Parathyroid adenoma (tissue), 2 donors: Measurements from ENCODE around the gene VSIG10L2.

Experiments used
- H2AFZ ChIP-seq: fragments of 300-600 bp; sonication (generic); one replicate; pipeline ENCODE4 v1.7.0; 2017; ENCODE audit warnings: antibody characterized with exemption, mild to moderate bottlenecking
- H3K27ac ChIP-seq: fragments of 300-600 bp; sonication (generic); one replicate; pipeline ENCODE4 v1.7.0; 2017
- H3K27me3 ChIP-seq: fragments of 300-600 bp; sonication (generic); one replicate; pipeline ENCODE4 v1.7.0; 2017; ENCODE audit warnings: low read length; ENCODE audit not compliant: control insufficient read depth, insufficient read depth
- H3K36me3 ChIP-seq: fragments of 300-600 bp; sonication (generic); one replicate; pipeline ENCODE4 v1.7.0; 2017; ENCODE audit warnings: low read length; ENCODE audit not compliant: control insufficient read depth, insufficient read depth
- H3K4me1 ChIP-seq: fragments of 300-600 bp; sonication (generic); one replicate; pipeline ENCODE4 v1.7.0; 2017; ENCODE audit warnings: control low read depth
- H3K4me2 ChIP-seq: fragments of 300-600 bp; sonication (generic); one replicate; pipeline ENCODE4 v1.7.0; 2017; ENCODE audit warnings: low read length
- H3K4me3 ChIP-seq: fragments of 300-600 bp; sonication (generic); one replicate; pipeline ENCODE4 v1.7.0; 2017; ENCODE audit warnings: low read depth, low read length
- H3K79me2 ChIP-seq: fragments of 300-600 bp; sonication (generic); one replicate; pipeline ENCODE4 v1.7.0; 2017; ENCODE audit warnings: control low read depth
- H3K9ac ChIP-seq: fragments of 300-600 bp; sonication (generic); one replicate; pipeline ENCODE4 v1.7.0; 2017; ENCODE audit warnings: mild to moderate bottlenecking
- H3K9me3 ChIP-seq: fragments of 300-600 bp; sonication (generic); one replicate; pipeline ENCODE4 v1.7.0; 2017; ENCODE audit warnings: low read length; ENCODE audit not compliant: control insufficient read depth
- CTCF ChIP-seq: fragments of 300-600 bp; sonication (generic); IDR thresholded peaks from one replicate; pipeline ENCODE4 v1.7.0; 2017; ENCODE audit warnings: antibody characterized with exemption, mild to moderate bottlenecking
- donor health status: primary hyperparathyroidism.

VSIG10L2 gene

GRCh38 chr11:125934473-125934872 is 11.4 kb upstream of the VSIG10L2 start:
- Histone ChIP-seq H3K36me3 (no peaks in the 10 kb centered on the region), H3K27ac (no peak overlapping the region), H3K4me3 (no peak overlapping the region), H3K9ac (no peak overlapping the region), H2AFZ (no peak overlapping the region), H3K4me2 (no peak overlapping the region), H3K4me1 (no peaks in the 10 kb centered on the region), H3K9me3 (no peaks in the 10 kb centered on the region), H3K27me3 (no peaks in the 10 kb centered on the region), H3K79me2 (no peaks in the 10 kb centered on the region)
- no peak for TF ChIP-seq CTCF

- H3K9ac ChIP-seq: no peak overlapping the region
- H3K27me3 ChIP-seq: no peaks in the 10 kb centered on the region
- no peaks in the 10 kb centered on the region for H3K79me2 ChIP-seq
- no peaks in the 10 kb centered on the region for H3K9me3 ChIP-seq
- no peaks in the 10 kb centered on the region for H3K4me1 ChIP-seq
- no peak overlapping the region for H3K4me3 ChIP-seq
- H3K4me2 ChIP-seq: no peak overlapping the region
- H3K27ac ChIP-seq: no peak overlapping the region
- no peaks in the 10 kb centered on the region for H3K36me3 ChIP-seq
- TF ChIP-seq CTCF: no peak
- H2AFZ ChIP-seq: no peak overlapping the region
Measured at GRCh38 chr11:125935056-125935455, 10.8 kb upstream of the VSIG10L2 start.

- no peak for TF ChIP-seq CTCF
- H3K27ac ChIP-seq: no peak overlapping the region
- no peak overlapping the region for H3K4me3 ChIP-seq
- no peaks in the 10 kb centered on the region for H3K4me1 ChIP-seq
- H3K79me2 ChIP-seq: no peaks in the 10 kb centered on the region
- no peaks in the 10 kb centered on the region for H3K27me3 ChIP-seq
- no peaks in the 10 kb centered on the region for H3K9me3 ChIP-seq
- no peak overlapping the region for H3K4me2 ChIP-seq
- H2AFZ ChIP-seq: no peak overlapping the region
- no peak overlapping the region for H3K9ac ChIP-seq
- H3K36me3 ChIP-seq: no peaks in the 10 kb centered on the region
Measured at GRCh38 chr11:125935618-125936199, 10.1 kb upstream of the VSIG10L2 start.

- Histone ChIP-seq H3K79me2 (no peaks in the 10 kb centered on the region), H3K36me3 (no peaks in the 10 kb centered on the region), H2AFZ (no peak overlapping the region), H3K4me3 (no peak overlapping the region), H3K27me3 (no peaks in the 10 kb centered on the region), H3K4me1 (no peaks in the 10 kb centered on the region), H3K27ac (no peak overlapping the region), H3K4me2 (no peak overlapping the region), H3K9ac (no peak overlapping the region), H3K9me3 (no peaks in the 10 kb centered on the region)
- no peak for TF ChIP-seq CTCF
Measured at GRCh38 chr11:125938418-125938817, 7.4 kb upstream of the VSIG10L2 start.

- Histone ChIP-seq H3K9ac (no peak overlapping the region), H3K4me3 (no peak overlapping the region), H3K36me3 (no peaks in the 10 kb centered on the region), H3K9me3 (no peaks in the 10 kb centered on the region), H3K4me2 (no peak overlapping the region), H3K4me1 (no peaks in the 10 kb centered on the region), H2AFZ (no peak overlapping the region), H3K79me2 (no peaks in the 10 kb centered on the region), H3K27me3 (no peaks in the 10 kb centered on the region), H3K27ac (no peak overlapping the region)
- no peak for TF ChIP-seq CTCF
Measured at GRCh38 chr11:125939081-125939521, 6.7 kb upstream of the VSIG10L2 start.
